ENCODE measurements around the gene DYNLT1. TPM values are rescaled to one million over a fixed set of nuclear protein-coding genes. Genes with fewer than 3 reads are reported as not detected.
A peak's percentile ranks its signal among the peaks of the same experiment; 100 is the strongest.

Gene DYNLT1
- total and polyA plus RNA-seq, 2 of the 13 experiments (the other 11 are each of a cell fraction or from before 2014, with no cell fraction given), result 108 to 171 TPM

- Histone ChIP-seq H3K4me2 (ENCODE audit: low read depth, low read length) (no peak overlapping the region), H3K27me3 (ENCODE audit: control insufficient read depth in 1 of 2, insufficient read depth in 2 of 2, low read length in 2 of 2) (peaks cover 20 to 68% of the 10 kb centered on the region in 2 experiments; a peak in 4 of 5 replicates), H3K4me1 (ENCODE audit: insufficient read depth, low read length) (no peaks in the 10 kb centered on the region), H2AFZ (ENCODE audit: low read length) (no peak overlapping the region), H3K27ac (ENCODE audit: extremely low read length, insufficient read depth, low read length) (no peak overlapping the region), H3K4me3 (replicated peaks in 1 of 3; ENCODE audit: insufficient read depth in 1 of 3, low read depth in 2 of 3, low read length in 3 of 3) (no peak overlapping the region), H4K20me1 (ENCODE audit: insufficient read depth, low read length) (no peaks in the 10 kb centered on the region), H3K9ac (ENCODE audit: insufficient read depth, low read depth, low read length) (no peak overlapping the region), H3K79me2 (ENCODE audit: insufficient read depth, low read length) (no peaks in the 10 kb centered on the region), H3K36me3 (replicated peaks in 1 of 2; ENCODE audit: control insufficient read depth in 1 of 2, insufficient read depth in 2 of 2, low read length in 2 of 2) (no peaks in the 10 kb centered on the region), H3K9me3 (ENCODE audit: low read length) (no peaks in the 10 kb centered on the region)
- POLR2A ChIA-PET, result no interaction called here
- no peak for ATAC-seq
- in situ Hi-C loops (cut with HindIII; ENCODE audit: extremely low pct_ligation_motif_present, low pct_unique_long_range_greater_than_20kb), result no loop called here
- intact Hi-C loops (cut with micrococcal nuclease; ENCODE audit: unreplicated experiment), result no loop called here
- CTCF ChIA-PET (ENCODE audit: low intra/inter-chr PET ratio, low total read pairs), result no interaction called here
- DNase-seq (ENCODE audit: low spot score), result no peak
- no TSS peak for BruUV-seq (replicated peaks)
- 42% methylated on average over 8 of the region's 8 CpGs for WGBS (ENCODE audit: low lambda C conversion rate)
- no peak for FAIRE-seq
- TF ChIP-seq EZH2 (conservative IDR thresholded peaks at IDR 0.05; ENCODE audit: low read depth, low read length) (peak; percentile 75; the same call in 1 of the 2 replicates), CCAR2 (optimal IDR thresholded peaks at IDR 0.05; ENCODE audit: low read depth, low read length) (no peak)
Observed at GRCh38 chr6:158667360-158667981, 22.9 kb upstream of the DYNLT1 start.

GRCh38 chr6:158666628-158667359 lies 22.3 kb upstream of the DYNLT1 start:
- CTCF ChIA-PET (ENCODE audit: low intra/inter-chr PET ratio, low total read pairs), result no interaction called here
- POLR2A ChIA-PET, result no interaction called here
- H3K9ac ChIP-seq (ENCODE audit: insufficient read depth, low read depth, low read length), result no peak overlapping the region
- no peaks in the 10 kb centered on the region for H3K79me2 ChIP-seq (ENCODE audit: insufficient read depth, low read length)
- no peaks in the 10 kb centered on the region for H3K9me3 ChIP-seq (ENCODE audit: low read length)
- no peaks in the 10 kb centered on the region for H4K20me1 ChIP-seq (ENCODE audit: insufficient read depth, low read length)
- 53% methylated on average over 14 of the region's 14 CpGs for WGBS (ENCODE audit: low lambda C conversion rate)
- H3K4me3 ChIP-seq (replicated peaks in 1 of 3; ENCODE audit: insufficient read depth in 1 of 3, low read depth in 2 of 3, low read length in 3 of 3), result no peak overlapping the region
- no peak overlapping the region for H3K4me2 ChIP-seq (ENCODE audit: low read depth, low read length)
- no TSS peak for BruUV-seq (replicated peaks)
- intact Hi-C loops (cut with micrococcal nuclease; ENCODE audit: unreplicated experiment), result no loop called here
- H3K36me3 ChIP-seq (replicated peaks in 1 of 2; ENCODE audit: control insufficient read depth in 1 of 2, insufficient read depth in 2 of 2, low read length in 2 of 2), result no peaks in the 10 kb centered on the region
- no peak for DNase-seq (ENCODE audit: low spot score)
- H2AFZ ChIP-seq (ENCODE audit: low read length), result no peak overlapping the region
- H3K27ac ChIP-seq (ENCODE audit: extremely low read length, insufficient read depth, low read length), result no peak overlapping the region
- TF ChIP-seq EZH2 (conservative IDR thresholded peaks at IDR 0.05; ENCODE audit: low read depth, low read length), result peak; percentile 76
- no peak for TF ChIP-seq CHCHD3 (CRISPR knock-in tag; IDR thresholded peaks at IDR 0.05)
- H3K4me1 ChIP-seq (ENCODE audit: insufficient read depth, low read length), result no peaks in the 10 kb centered on the region
- H3K27me3 ChIP-seq (ENCODE audit: control insufficient read depth in 1 of 2, insufficient read depth in 2 of 2, low read length in 2 of 2), result peaks cover 20 to 69% of the 10 kb centered on the region in 2 experiments; a peak in 4 of 5 replicates
- no peak for FAIRE-seq
- ATAC-seq, result no peak
- in situ Hi-C loops (cut with HindIII; ENCODE audit: extremely low pct_ligation_motif_present, low pct_unique_long_range_greater_than_20kb), result no loop called here
